ENCODE measurements around the gene PRR16.

GRCh38 chr5:120734033-120734432 is 269.9 kb downstream of the PRR16 start:
- TF ChIP-seq BHLHE40 (IDR thresholded peaks at IDR 0.05; ENCODE audit: borderline replicate concordance) (no peak), SP1 (IDR thresholded peaks at IDR 0.05) (no peak), ELF4 (IDR thresholded peaks at IDR 0.05) (no peak), FOXM1 (IDR thresholded peaks at IDR 0.05; ENCODE audit: borderline replicate concordance) (no peak), SUZ12 (IDR thresholded peaks at IDR 0.05) (no peak), NFRKB (IDR thresholded peaks at IDR 0.05) (no peak), TARDBP (IDR thresholded peaks at IDR 0.05) (no peak), HDGF (IDR thresholded peaks at IDR 0.05; ENCODE audit: borderline replicate concordance) (no peak), FOXK2 (IDR thresholded peaks at IDR 0.05) (no peak), LEF1 (IDR thresholded peaks at IDR 0.05; ENCODE audit: borderline replicate concordance) (no peak), CTBP1 (IDR thresholded peaks at IDR 0.05; ENCODE audit: borderline replicate concordance) (no peak), ARNT (IDR thresholded peaks at IDR 0.05) (no peak)
- TF ChIP-seq, protein P1, sequence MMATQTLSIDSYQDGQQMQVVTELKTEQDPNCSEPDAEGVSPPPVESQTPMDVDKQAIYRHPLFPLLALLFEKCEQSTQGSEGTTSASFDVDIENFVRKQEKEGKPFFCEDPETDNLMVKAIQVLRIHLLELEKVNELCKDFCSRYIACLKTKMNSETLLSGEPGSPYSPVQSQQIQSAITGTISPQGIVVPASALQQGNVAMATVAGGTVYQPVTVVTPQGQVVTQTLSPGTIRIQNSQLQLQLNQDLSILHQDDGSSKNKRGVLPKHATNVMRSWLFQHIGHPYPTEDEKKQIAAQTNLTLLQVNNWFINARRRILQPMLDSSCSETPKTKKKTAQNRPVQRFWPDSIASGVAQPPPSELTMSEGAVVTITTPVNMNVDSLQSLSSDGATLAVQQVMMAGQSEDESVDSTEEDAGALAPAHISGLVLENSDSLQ (IDR thresholded peaks at IDR 0.05) = no peak

All from HEK293T (cell line).